Prostate gland (tissue), 2 donors: ENCODE results near the gene MAP7D3. TPM values are rescaled to one million over a fixed set of nuclear protein-coding genes. Genes with fewer than 3 reads are reported as not detected.
A peak's percentile ranks its signal among the peaks of the same experiment; 100 is the strongest.

Experiments
- DNase-seq: peaks from one replicate; pipeline ENCODE4 v3.0.0-alpha.2; 2019; ENCODE audit warnings: low spot score
- H3K27ac ChIP-seq, 2 donors: fragments of 200-600 bp; sonication (generic); 2 replicates each; pipeline ENCODE4 v1.5.1; 2017 to 2019
- H3K27me3 ChIP-seq: fragments of 200-600 bp; sonication (generic); replicated peaks from 2 replicates; pipeline ENCODE4 v1.5.1; 2019; ENCODE audit not compliant: insufficient read depth
- H3K36me3 ChIP-seq, 2 donors: fragments of 200-600 bp; sonication (generic); 1 replicate in 1 of 2; 2 replicates in 1 of 2; pipeline versions ENCODE4 v1.5.1 to v1.8.1; 2017 to 2019
- H3K4me1 ChIP-seq: fragments of 200-600 bp; sonication (generic); replicated peaks from 2 replicates; pipeline ENCODE4 v1.5.1; 2019
- H3K4me3 ChIP-seq, 2 donors: fragments of 200-600 bp; sonication (generic); 2 replicates each; pipeline ENCODE4 v1.5.1; 2017 to 2019
- H3K9me3 ChIP-seq: fragments of 200-600 bp; sonication (generic); 2 replicates; pipeline ENCODE4 v1.5.1; 2017
- POLR2A ChIP-seq: fragments of 450-650 bp; IDR thresholded peaks from one replicate; pipeline ENCODE4 v1.6.1; 2016; ENCODE audit warnings: antibody characterized with exemption, mild to moderate bottlenecking
- POLR2AphosphoS5 ChIP-seq: sonication (generic); formaldehyde crosslinking; IDR thresholded peaks from one replicate; pipeline ENCODE4 v1.6.1; 2017; ENCODE audit warnings: antibody characterized with exemption
- WGBS: methylation state at CpG from one replicate; pipeline ENCODE4 v1.1.5; 2018; 5-methylcytosine and 5-hydroxymethylcytosine counted together
- intact Hi-C: fragments of 100-400 bp; cut with DNase I; formaldehyde crosslinking; loops from one replicate; pipeline ENCODE4 v1.14.2; 2022
- total RNA-seq, 2 donors: library from RNA; depleted of rRNA; stranded (reverse); fragments of >200 nt; gene quantifications; one replicate each; pipeline ENCODE4 v1.1.0, GENCODE V29; 2016
- TF ChIP-seq, protein P1 (sequence below), 4 experiments: fragments of 200-600 bp in 2 of 4; fragments of 450-650 bp in 2 of 4; sonication (generic) in 2 of 4; IDR thresholded peaks; 1 replicate in 3 of 4; 2 replicates in 1 of 4; pipeline ENCODE4 v1.5.1; 2016 to 2019; ENCODE audit warnings: antibody characterized with exemption in 4 of 4, mild to moderate bottlenecking in 2 of 4, moderate library complexity in 2 of 4

Gene MAP7D3
- total RNA-seq, 2 donors from 2014 or later, result 6.1 to 22.8 TPM

DNA sequence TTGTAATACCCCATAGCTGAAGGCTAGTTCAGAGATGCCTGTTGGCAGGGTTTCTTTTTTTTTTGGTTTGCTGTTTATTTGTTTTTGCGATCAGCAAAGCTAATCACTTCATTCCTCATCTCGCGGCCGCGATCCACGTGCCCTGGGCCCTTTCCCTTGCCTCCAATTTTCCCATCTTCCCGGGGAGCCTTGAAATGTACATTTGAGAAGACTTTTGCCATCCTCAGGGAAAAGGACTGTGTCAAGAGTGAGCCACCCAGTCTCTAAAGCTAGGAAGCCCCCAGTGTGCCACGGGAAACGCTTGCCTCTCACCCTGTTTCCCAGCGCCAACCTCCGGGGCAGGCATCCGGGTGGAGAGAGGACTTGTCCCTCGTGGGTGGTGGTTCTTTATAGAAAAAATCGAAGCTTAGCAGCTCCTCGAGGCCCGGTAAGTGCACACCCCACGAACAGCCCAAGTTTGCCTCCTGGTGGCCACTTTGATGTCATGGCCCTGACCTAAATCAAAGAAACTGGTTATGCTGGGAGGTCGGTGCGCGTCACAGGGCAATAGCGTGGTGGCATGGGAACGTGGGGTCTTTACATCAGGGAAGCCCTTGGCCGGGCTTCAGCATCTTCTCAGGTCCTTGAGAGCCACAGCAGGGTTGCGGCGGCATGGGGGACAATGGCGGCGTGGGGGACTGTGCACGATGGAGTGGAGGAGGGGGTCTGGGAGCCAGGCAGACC is 42.0 kb downstream of the MAP7D3 start:
- Histone ChIP-seq H3K4me1 (no peaks in the 10 kb centered on the region), H3K27me3 (no peaks in the 10 kb centered on the region), H3K36me3 (no peaks in the 10 kb centered on the region), H3K9me3 (no peaks in the 10 kb centered on the region), H3K27ac (no peak overlapping the region), H3K4me3 (no peak overlapping the region)
- no peak for TF ChIP-seq POLR2A
- no peak for TF ChIP-seq POLR2AphosphoS5
- TF ChIP-seq, protein P1, sequence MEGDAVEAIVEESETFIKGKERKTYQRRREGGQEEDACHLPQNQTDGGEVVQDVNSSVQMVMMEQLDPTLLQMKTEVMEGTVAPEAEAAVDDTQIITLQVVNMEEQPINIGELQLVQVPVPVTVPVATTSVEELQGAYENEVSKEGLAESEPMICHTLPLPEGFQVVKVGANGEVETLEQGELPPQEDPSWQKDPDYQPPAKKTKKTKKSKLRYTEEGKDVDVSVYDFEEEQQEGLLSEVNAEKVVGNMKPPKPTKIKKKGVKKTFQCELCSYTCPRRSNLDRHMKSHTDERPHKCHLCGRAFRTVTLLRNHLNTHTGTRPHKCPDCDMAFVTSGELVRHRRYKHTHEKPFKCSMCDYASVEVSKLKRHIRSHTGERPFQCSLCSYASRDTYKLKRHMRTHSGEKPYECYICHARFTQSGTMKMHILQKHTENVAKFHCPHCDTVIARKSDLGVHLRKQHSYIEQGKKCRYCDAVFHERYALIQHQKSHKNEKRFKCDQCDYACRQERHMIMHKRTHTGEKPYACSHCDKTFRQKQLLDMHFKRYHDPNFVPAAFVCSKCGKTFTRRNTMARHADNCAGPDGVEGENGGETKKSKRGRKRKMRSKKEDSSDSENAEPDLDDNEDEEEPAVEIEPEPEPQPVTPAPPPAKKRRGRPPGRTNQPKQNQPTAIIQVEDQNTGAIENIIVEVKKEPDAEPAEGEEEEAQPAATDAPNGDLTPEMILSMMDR (IDR thresholded peaks at IDR 0.05), result peak in 2 of 4 experiments; percentile 31 to 34
- DNase-seq, result no peak
- 42% methylated on average over 28 of the region's 28 CpGs for WGBS
- intact Hi-C loops, result no loop called here

DNA sequence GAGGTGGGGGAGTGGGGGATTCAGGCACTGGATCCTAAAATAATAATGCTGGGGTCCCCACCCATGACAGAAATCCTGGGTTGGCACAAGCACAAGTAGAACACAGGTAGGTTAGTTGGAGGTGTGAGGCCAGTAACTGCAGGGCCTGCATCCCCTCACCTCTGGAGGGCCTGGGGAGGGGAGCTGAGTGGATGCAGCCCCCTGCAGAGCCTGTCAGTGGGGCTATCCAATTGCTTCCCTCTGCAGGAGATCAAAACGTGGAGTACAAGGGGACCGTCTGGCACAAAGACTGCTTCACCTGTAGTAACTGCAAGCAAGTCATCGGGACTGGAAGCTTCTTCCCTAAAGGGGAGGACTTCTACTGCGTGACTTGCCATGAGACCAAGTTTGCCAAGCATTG is 43.7 kb downstream of the MAP7D3 start:
- intact Hi-C loops, result no loop called here
- Histone ChIP-seq H3K36me3 (no peaks in the 10 kb centered on the region), H3K27me3 (no peaks in the 10 kb centered on the region), H3K4me3 (no peak overlapping the region), H3K4me1 (no peaks in the 10 kb centered on the region), H3K27ac (no peak overlapping the region), H3K9me3 (no peaks in the 10 kb centered on the region)
- TF ChIP-seq POLR2A (no peak), POLR2AphosphoS5 (no peak)
- TF ChIP-seq, protein P1 (IDR thresholded peaks at IDR 0.05), result no peak
- DNase-seq, result no peak
- 93% methylated on average over 4 of the region's 4 CpGs for WGBS

DNA sequence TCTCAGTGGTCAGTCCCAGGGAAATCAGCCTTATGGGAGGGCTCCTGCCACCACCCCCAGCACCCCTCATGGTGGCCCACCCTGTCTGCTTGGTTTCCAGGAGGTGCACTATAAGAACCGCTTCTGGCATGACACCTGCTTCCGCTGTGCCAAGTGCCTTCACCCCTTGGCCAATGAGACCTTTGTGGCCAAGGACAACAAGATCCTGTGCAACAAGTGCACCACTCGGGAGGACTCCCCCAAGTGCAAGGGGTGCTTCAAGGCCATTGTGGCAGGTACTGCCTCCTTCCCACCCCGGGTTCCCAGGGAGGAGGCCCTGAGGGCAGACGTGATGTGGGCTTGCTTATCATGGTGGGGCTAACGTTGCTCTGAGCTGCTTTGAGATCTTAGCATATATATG is 44.3 kb downstream of the MAP7D3 start:
- no peak overlapping the region for H3K4me3 ChIP-seq
- H3K9me3 ChIP-seq, result no peaks in the 10 kb centered on the region
- WGBS, result 61% methylated on average over 4 of the region's 6 CpGs
- H3K27me3 ChIP-seq, result no peaks in the 10 kb centered on the region
- no peak for DNase-seq
- H3K4me1 ChIP-seq, result no peaks in the 10 kb centered on the region
- intact Hi-C loops, result no loop called here
- TF ChIP-seq POLR2AphosphoS5 (no peak), POLR2A (no peak)
- TF ChIP-seq, protein P1 (IDR thresholded peaks at IDR 0.05), result no peak
- H3K36me3 ChIP-seq, result no peaks in the 10 kb centered on the region
- H3K27ac ChIP-seq, result no peak overlapping the region

DNA sequence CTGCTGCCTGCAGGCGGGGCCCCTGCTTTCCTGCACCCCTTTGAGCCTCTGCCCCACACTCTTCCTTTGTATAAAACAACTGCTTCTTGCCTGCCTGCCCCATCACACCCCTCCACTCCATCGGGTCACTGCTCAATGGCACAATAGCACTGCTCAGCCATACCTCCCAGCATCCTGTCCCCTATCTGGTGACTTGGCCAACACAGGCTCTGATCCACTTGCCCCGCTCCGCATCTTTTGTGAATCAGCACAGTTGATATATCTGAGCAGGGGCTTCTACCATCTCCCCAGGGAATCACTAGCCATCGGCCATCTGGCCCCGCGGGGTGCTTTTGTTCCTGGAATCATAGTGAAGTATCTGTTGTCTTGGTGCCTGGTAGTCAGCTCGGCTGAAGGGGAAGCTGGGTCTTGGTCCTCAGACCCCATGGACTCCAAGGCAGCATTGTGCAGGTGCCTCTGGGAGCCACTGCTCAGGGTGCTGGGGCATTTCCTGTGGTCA is 45.3 kb downstream of the MAP7D3 start:
- H3K4me1 ChIP-seq, result no peaks in the 10 kb centered on the region
- TF ChIP-seq, protein P1 (IDR thresholded peaks at IDR 0.05), result no peak
- TF ChIP-seq POLR2A (no peak), POLR2AphosphoS5 (no peak)
- H3K9me3 ChIP-seq, result no peaks in the 10 kb centered on the region
- no peaks in the 10 kb centered on the region for H3K27me3 ChIP-seq
- DNase-seq, result no peak
- no peaks in the 10 kb centered on the region for H3K36me3 ChIP-seq
- no peak overlapping the region for H3K4me3 ChIP-seq
- H3K27ac ChIP-seq, result no peak overlapping the region
- intact Hi-C loops, result no loop called here
- 89% methylated on average over 7 of the region's 8 CpGs for WGBS

DNA sequence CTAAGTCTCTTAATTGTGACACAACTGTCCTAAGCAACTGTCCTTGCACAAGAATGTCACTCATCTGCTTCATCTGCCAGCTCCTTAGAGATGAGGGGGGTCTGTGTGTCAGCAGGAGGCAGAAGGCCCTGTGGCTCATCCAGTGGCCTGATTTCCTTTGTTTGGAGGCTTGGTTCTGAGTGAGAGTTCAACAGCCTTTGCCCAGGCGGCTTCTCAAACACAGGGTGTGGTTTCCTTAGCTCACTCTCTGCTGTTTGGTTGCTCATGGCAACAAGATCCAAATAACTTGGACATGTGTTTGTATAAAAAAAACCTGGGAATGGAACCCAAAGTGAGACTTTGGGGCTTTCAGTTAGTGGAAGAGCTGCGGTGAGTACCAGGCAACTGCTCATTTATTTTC is 46.6 kb downstream of the MAP7D3 start:
- TF ChIP-seq POLR2AphosphoS5 (no peak), POLR2A (no peak)
- TF ChIP-seq, protein P1 (IDR thresholded peaks at IDR 0.05), result no peak
- Histone ChIP-seq H3K27ac (no peak overlapping the region), H3K4me1 (no peaks in the 10 kb centered on the region), H3K4me3 (no peak overlapping the region), H3K27me3 (no peaks in the 10 kb centered on the region), H3K36me3 (no peaks in the 10 kb centered on the region), H3K9me3 (no peaks in the 10 kb centered on the region)
- DNase-seq, result no peak
- intact Hi-C loops, result no loop called here
- WGBS, result 63% methylated on average over 2 of the region's 2 CpGs
